Breast epithelium (tissue), 4 donors: ENCODE results near the gene CDH13. TPM values are rescaled to one million over a fixed set of nuclear protein-coding genes. Genes with fewer than 3 reads are reported as not detected.

Experiments used
- DNase-seq, 2 donors: peaks; one replicate each; pipeline ENCODE4 v3.0.0-alpha.2; 2019; ENCODE audit warnings: low spot score in 2 of 2
- H3K27ac ChIP-seq, 2 donors: fragments of 200-600 bp; sonication (generic) in 1 of 2; one replicate each; pipeline ENCODE4 v1.5.1; 2016 to 2019; ENCODE audit warnings: mild to moderate bottlenecking in 1 of 2
- H3K27me3 ChIP-seq, 2 donors: fragments of 200-600 bp; sonication (generic) in 1 of 2; one replicate each; pipeline versions ENCODE4 v1.5.1 to v1.6.0; 2017 to 2019; ENCODE audit warnings: control low read depth in 1 of 2, mild to moderate bottlenecking in 1 of 2
- H3K36me3 ChIP-seq: fragments of 200-600 bp; one replicate; pipeline ENCODE4 v1.5.1; 2019
- H3K4me1 ChIP-seq, 2 donors: fragments of 200-600 bp; sonication (generic); one replicate each; pipeline ENCODE4 v1.5.1; 2016 to 2019; ENCODE audit warnings: control low read depth in 1 of 2
- H3K4me3 ChIP-seq, 3 donors: fragments of 200-600 bp; sonication (generic); 1 replicate in 2 of 3; 2 replicates in 1 of 3; pipeline ENCODE4 v1.5.1; 2016 to 2019; ENCODE audit warnings: mild to moderate bottlenecking in 3 of 3, moderate library complexity in 2 of 3
- H3K9me3 ChIP-seq, 2 donors: fragments of 200-600 bp; sonication (generic) in 1 of 2; one replicate each; pipeline ENCODE4 v1.5.1; 2016 to 2019; ENCODE audit warnings: control low read depth in 1 of 2
- POLR2A ChIP-seq: fragments of 450-650 bp; IDR thresholded peaks from one replicate; pipeline ENCODE4 v1.6.1; 2016; ENCODE audit warnings: antibody characterized with exemption, mild to moderate bottlenecking, moderate library complexity
- POLR2AphosphoS5 ChIP-seq, 3 donors: sonication (generic); formaldehyde crosslinking; IDR thresholded peaks; one replicate each; pipeline ENCODE4 v1.6.1; 2017; ENCODE audit warnings: antibody characterized with exemption in 3 of 3
- intact Hi-C: fragments of 100-400 bp; cut with DNase I; formaldehyde crosslinking; loops from one replicate; pipeline ENCODE4 v1.15.1; 2023; ENCODE audit warnings: low total_unique reads
- total RNA-seq, 3 donors: library from RNA; depleted of rRNA; stranded (reverse); fragments of >200 nt; gene quantifications; one replicate each; pipeline ENCODE4 v1.1.0, GENCODE V29; 2016
- TF ChIP-seq, protein P1 (sequence below), 3 donors: fragments of 450-650 bp; IDR thresholded peaks; one replicate each; pipeline ENCODE4 v1.5.1; 2016 to 2017; ENCODE audit warnings: antibody characterized with exemption in 3 of 3, mild to moderate bottlenecking in 3 of 3, moderate library complexity in 3 of 3

The CDH13 gene
- total RNA-seq, 3 donors from 2014 or later, result 6.0 to 13.1 (median 11.5) TPM

DNA sequence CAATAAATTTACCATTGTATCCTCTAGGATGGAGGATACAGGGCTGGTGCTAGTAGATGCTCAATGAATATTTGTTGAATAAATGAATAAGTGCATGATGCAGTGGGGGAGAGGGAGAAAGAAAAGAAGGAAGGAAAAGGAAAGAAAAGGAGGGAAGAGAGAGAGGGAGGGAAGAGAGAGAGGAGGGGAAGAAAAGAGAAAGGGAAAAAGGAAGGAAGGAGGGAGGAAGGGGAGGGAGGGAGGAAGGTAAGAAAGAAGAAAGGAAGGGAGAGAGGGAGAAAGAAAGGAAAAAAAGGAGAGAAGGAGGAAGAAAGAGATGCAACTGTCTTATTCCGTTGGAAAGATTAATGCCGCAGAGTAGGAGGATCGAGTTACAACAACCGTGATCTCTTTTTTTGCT, 1211.4 kb downstream of the CDH13 start:
- intact Hi-C loops, result no loop called here
- DNase-seq, result no peak
- Histone ChIP-seq H3K9me3 (no peaks in the 10 kb centered on the region), H3K36me3 (no peaks in the 10 kb centered on the region), H3K27ac (no peak overlapping the region), H3K4me3 (no peak overlapping the region), H3K4me1 (no peaks in the 10 kb centered on the region), H3K27me3 (no peaks in the 10 kb centered on the region)
- TF ChIP-seq POLR2A (no peak), POLR2AphosphoS5 (IDR thresholded peaks at IDR 0.05) (no peak)
- TF ChIP-seq, protein P1, sequence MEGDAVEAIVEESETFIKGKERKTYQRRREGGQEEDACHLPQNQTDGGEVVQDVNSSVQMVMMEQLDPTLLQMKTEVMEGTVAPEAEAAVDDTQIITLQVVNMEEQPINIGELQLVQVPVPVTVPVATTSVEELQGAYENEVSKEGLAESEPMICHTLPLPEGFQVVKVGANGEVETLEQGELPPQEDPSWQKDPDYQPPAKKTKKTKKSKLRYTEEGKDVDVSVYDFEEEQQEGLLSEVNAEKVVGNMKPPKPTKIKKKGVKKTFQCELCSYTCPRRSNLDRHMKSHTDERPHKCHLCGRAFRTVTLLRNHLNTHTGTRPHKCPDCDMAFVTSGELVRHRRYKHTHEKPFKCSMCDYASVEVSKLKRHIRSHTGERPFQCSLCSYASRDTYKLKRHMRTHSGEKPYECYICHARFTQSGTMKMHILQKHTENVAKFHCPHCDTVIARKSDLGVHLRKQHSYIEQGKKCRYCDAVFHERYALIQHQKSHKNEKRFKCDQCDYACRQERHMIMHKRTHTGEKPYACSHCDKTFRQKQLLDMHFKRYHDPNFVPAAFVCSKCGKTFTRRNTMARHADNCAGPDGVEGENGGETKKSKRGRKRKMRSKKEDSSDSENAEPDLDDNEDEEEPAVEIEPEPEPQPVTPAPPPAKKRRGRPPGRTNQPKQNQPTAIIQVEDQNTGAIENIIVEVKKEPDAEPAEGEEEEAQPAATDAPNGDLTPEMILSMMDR (IDR thresholded peaks at IDR 0.05), result no peak

DNA sequence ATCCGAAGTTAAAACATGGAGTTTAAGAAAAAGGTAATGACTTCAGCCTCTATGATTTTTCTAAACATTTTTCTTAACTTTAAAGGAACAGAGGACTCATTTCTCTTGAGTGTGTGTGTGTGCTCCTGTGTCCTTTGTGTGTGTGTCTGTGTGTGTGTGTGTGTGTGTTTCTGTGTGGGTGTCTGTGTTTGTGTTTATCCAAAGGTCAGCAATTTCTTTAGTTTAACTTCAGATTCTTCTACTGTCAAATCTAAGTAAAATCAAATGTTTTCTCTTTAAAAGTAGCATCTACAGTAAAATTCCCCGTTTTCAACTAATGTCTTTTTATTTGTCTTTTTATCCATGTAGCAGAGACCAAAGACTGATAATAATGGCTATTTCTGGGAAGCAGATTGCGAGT, 1212.8 kb downstream of the CDH13 start:
- no peak overlapping the region for H3K27ac ChIP-seq
- no peak overlapping the region for H3K4me3 ChIP-seq
- H3K36me3 ChIP-seq, result no peaks in the 10 kb centered on the region
- TF ChIP-seq, protein P1 (IDR thresholded peaks at IDR 0.05), result no peak
- TF ChIP-seq POLR2AphosphoS5 (IDR thresholded peaks at IDR 0.05), result no peak
- TF ChIP-seq POLR2A, result no peak
- intact Hi-C loops, result no loop called here
- no peak for DNase-seq
- H3K9me3 ChIP-seq, result no peaks in the 10 kb centered on the region
- no peaks in the 10 kb centered on the region for H3K4me1 ChIP-seq
- no peaks in the 10 kb centered on the region for H3K27me3 ChIP-seq

DNA sequence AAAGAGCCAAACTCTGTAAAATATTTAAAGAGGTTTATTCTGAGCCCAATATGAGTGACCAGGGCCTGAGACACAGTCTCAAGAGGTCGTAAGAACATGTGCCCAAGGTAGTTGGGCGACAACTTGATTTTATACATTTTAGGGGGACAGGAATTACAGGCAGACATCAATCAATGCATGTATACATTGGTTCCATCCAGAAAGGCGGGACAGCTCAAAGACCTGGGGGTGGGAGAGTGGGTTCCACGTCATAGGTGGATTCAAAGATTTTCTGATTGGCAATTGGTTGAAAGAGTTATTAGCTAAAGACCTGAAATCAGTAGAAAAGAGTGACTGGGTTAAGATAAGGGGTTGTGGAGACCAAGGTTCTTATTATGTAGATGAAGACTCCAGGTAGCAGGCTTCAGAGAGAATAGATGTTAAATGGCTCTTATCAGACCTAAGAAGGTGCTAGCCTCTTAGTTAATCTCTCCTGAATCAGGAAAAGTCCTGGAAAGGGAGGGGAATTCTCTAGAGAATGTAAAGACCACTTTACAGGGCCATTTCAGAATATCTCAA, 1213.4 kb downstream of the CDH13 start:
- DNase-seq, result no peak
- H3K36me3 ChIP-seq, result no peaks in the 10 kb centered on the region
- no peaks in the 10 kb centered on the region for H3K9me3 ChIP-seq
- H3K4me3 ChIP-seq, result no peak overlapping the region
- intact Hi-C loops, result no loop called here
- no peak overlapping the region for H3K27ac ChIP-seq
- no peaks in the 10 kb centered on the region for H3K4me1 ChIP-seq
- no peak for TF ChIP-seq POLR2AphosphoS5 (IDR thresholded peaks at IDR 0.05)
- TF ChIP-seq POLR2A, result no peak
- TF ChIP-seq, protein P1 (IDR thresholded peaks at IDR 0.05), result no peak
- no peaks in the 10 kb centered on the region for H3K27me3 ChIP-seq

DNA sequence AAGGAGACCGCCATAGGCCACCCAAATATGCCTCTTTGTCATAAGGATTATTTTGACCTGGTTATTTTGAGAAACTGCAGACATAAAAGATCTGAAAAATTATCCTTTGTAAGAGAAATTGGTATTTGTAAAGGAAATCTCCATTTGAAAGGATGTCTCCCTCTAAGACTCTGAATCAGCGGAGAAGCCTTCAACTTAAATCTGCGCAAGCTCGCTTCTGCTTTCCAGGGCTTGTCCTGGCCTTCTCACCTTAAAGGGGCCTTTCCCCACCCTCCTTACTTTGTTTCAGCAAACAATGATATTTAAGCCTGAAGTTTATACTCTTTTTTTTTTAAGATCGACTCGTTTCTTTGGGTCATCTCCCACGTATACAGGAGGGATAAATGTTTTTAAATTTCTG, 1215.5 kb downstream of the CDH13 start:
- no peak overlapping the region for H3K27ac ChIP-seq
- no peaks in the 10 kb centered on the region for H3K4me1 ChIP-seq
- no peaks in the 10 kb centered on the region for H3K27me3 ChIP-seq
- intact Hi-C loops, result no loop called here
- H3K36me3 ChIP-seq, result no peaks in the 10 kb centered on the region
- H3K9me3 ChIP-seq, result no peaks in the 10 kb centered on the region
- TF ChIP-seq, protein P1 (IDR thresholded peaks at IDR 0.05), result no peak
- no peak for TF ChIP-seq POLR2A
- no peak for TF ChIP-seq POLR2AphosphoS5 (IDR thresholded peaks at IDR 0.05)
- H3K4me3 ChIP-seq, result no peak overlapping the region
- no peak for DNase-seq

DNA sequence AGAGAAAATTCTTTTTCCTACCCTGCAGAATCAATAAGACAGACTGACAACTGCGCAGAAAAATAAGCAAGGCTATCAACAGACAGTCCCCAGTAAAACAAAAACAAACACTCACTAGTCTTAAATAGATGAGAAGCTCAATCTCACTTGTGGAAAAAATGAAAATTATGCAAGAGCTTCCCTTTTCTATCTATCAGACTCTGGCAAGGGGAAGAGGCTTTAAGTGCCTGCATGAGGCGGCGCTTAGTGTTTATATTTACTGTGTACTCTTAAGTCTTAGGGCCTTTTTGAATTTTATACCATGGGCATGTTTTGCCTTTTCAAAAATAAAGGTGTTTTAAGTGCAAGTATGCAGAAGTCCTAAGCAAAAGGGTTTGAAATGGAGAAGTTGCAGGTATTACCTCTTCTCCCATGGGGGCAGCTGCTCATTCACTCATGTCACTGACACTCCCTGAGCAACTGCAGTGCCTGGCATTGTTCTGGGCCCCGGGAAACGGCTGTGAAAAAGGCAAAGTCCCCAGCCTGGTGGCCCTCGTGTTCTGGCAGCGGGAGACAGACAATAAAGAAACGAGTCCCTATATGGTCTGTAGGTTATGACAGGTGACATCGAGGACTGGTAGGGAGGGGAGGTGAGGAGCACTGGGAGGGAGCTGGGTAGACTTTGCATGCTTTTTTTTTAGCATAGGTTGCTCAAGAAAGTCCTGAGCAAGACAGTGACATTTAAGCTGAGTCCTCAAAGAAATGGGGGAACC, 1216.2 kb downstream of the CDH13 start:
- DNase-seq, result no peak
- Histone ChIP-seq H3K36me3 (no peaks in the 10 kb centered on the region), H3K9me3 (no peaks in the 10 kb centered on the region), H3K27ac (no peak overlapping the region), H3K4me1 (no peaks in the 10 kb centered on the region), H3K4me3 (no peak overlapping the region), H3K27me3 (no peaks in the 10 kb centered on the region)
- TF ChIP-seq POLR2AphosphoS5 (IDR thresholded peaks at IDR 0.05) (no peak), POLR2A (no peak)
- TF ChIP-seq, protein P1 (IDR thresholded peaks at IDR 0.05), result no peak
- intact Hi-C loops, result no loop called here
